Heart left ventricle (tissue), 16 donors: ENCODE measurements around the gene TRERF1. TPM values are rescaled to one million over a fixed set of nuclear protein-coding genes. Genes with fewer than 3 reads are reported as not detected.
A peak's percentile ranks its signal among the peaks of the same experiment; 100 is the strongest.

Experiments
- ATAC-seq, 4 donors: fragments of 200-7000 bp; cut with Tn5 transposase; one replicate each; pipeline ENCODE4 v1.9.1; 2020 to 2022; ENCODE audit warnings: moderate library complexity in 4 of 4, mild to moderate bottlenecking in 3 of 4, moderate number of reproducible peaks in 1 of 4
- DNase-seq, 5 donors: peaks; one replicate each; pipeline ENCODE4 v3.0.0-alpha.2; 2020
- H3K27ac ChIP-seq, 12 donors: fragments of 200-600 bp; sonication (generic) in 4 of 12; one replicate each; pipeline versions ENCODE4 v1.5.0 to v1.8.0; 2016 to 2022; ENCODE audit warnings: mild to moderate bottlenecking in 2 of 12
- H3K27me3 ChIP-seq, 9 donors: fragments of 200-600 bp; sonication (generic) in 2 of 9; one replicate each; pipeline versions ENCODE4 v1.5.1 to v1.8.0; 2016 to 2022; ENCODE audit warnings: mild to moderate bottlenecking in 3 of 9
- H3K36me3 ChIP-seq, 9 donors: fragments of 200-600 bp; sonication (generic) in 2 of 9; one replicate each; pipeline versions ENCODE4 v1.5.0 to v1.8.0; 2018 to 2022; ENCODE audit warnings: mild to moderate bottlenecking in 2 of 9
- H3K4me1 ChIP-seq, 12 donors: fragments of 200-600 bp; sonication (generic) in 4 of 12; one replicate each; pipeline versions ENCODE4 v1.5.0 to v1.8.0; 2016 to 2022; ENCODE audit warnings: mild to moderate bottlenecking in 3 of 12
- H3K4me3 ChIP-seq, 12 donors: fragments of 200-600 bp; sonication (generic) in 4 of 12; one replicate each; pipeline versions ENCODE4 v1.5.0 to v1.8.0; 2017 to 2022; ENCODE audit warnings: mild to moderate bottlenecking in 9 of 12, moderate library complexity in 4 of 12
- H3K9me3 ChIP-seq, 12 donors: fragments of 200-600 bp; sonication (generic) in 4 of 12; one replicate each; pipeline versions ENCODE4 v1.5.0 to v1.8.0; 2016 to 2022; ENCODE audit warnings: mild to moderate bottlenecking in 1 of 12
- POLR2A ChIP-seq, 2 donors: fragments of 450-650 bp; IDR thresholded peaks; one replicate each; pipeline ENCODE4 v1.6.1; 2017; ENCODE audit warnings: antibody characterized with exemption in 2 of 2, mild to moderate bottlenecking in 2 of 2, moderate library complexity in 2 of 2
- WGBS, 4 donors: extraction: QIAGEN DNeasy Blood & Tissue Kit in 2 of 4; methylation state at CpG; one replicate each; pipeline versions ENCODE4 v1.1.5 to v1.1.7; 2013 to 2018; 5-methylcytosine and 5-hydroxymethylcytosine counted together
- intact Hi-C, 10 donors: fragments of 100-400 bp; cut with DNase I; formaldehyde crosslinking; loops; one replicate each; pipeline versions ENCODE4 v1.11.1 to v1.14.2; 2022
- polyA plus RNA-seq, 2 donors: library from polyadenylated mRNA; stranded (reverse); fragments of 200-250 nt; gene quantifications; one replicate each; pipeline ENCODE4 v1.2.3, GENCODE V29; 2013
- total RNA-seq, 9 donors: library from RNA; depleted of rRNA in 2 of 9; stranded (reverse); fragments of >200 nt in 2 of 9; fragmentation: NEBNext Ultra II Directional in 3 of 9; extraction: Animal tissue kit (Norgen Biotek cat#: 25700) in 3 of 9; gene quantifications; one replicate each; pipeline versions ENCODE4 v1.1.0 to v1.2.4, GENCODE V29; 2016 to 2023
- TF ChIP-seq, protein P1 (sequence below), 12 donors: fragments of 200-600 bp; sonication (generic) in 4 of 12; IDR thresholded peaks; one replicate each; pipeline versions ENCODE4 v1.5.0 to v1.8.0; 2018 to 2022; ENCODE audit warnings: antibody characterized with exemption in 12 of 12, mild to moderate bottlenecking in 5 of 12
- donor health status: ischemic (EF 13 %, LVEDD 7.1; RV severe dilation, severe dysfunction).
- donor health status: healthy with polysubstance abuse.
- donor health status: DM: no; HTN: yes; CAD: no.
- donor health status: DM: no; HTN: no; CAD: no.
- donor health status: ischemic (EF 25% LVEDD 6.9; RV normal size, moderate dysfunction).
- donor health status: ischemic (EF 25% LVEDD 5.7; RV mildly dilated, moderate dysfunction).
- donor health status: healthy.
- donor health status: DM: yes; HTN: yes; CAD: no.
- donor health status: ischemic (EF 35%, LVEDD 5.7; RV mildly dilated, moderate dysfunction).
- donor health status: nonischemic (EF 11% LVEDD 7.7; RV severe dilation, severe dysfunction).
- donor health status: DM: yes; HTN: yes; CAD: no.
- donor health status: PGD.
- donor health status: ischemic (EF 29% LVEDD 5.4; RV normal size, mild dysfunction).
- donor health status: nonischemic (EF 23%, LVEDD 6.1; RV moderate dilation, normal function).

Gene TRERF1
- total and polyA plus RNA-seq, 11 donors: 0.53 to 4.5 (median 1.5) TPM

DNA sequence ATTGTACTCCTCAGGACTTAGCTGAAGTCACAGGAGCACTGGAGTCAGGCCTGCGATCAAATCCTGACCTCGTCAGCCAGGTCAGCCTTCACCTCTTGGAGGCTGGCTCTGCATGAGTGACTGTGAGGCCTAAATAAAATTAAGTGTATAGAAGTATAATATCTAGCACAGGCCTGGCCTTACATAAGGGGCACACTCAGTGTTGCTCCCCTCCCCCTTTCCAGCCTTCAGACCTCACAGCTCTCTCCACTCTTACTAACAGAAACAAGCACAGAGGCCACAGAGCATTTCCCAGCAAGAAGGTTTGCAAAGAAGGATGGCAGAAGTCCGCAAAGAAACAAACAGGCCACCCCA lies 84.8 kb downstream of the TRERF1 start:
- H3K4me1 ChIP-seq: peaks cover 0 to 75% (median 25%) of the 10 kb centered on the region in 12 donors

GRCh38 chr6:42366011-42366705 lies 85.6 kb downstream of the TRERF1 start:
- Histone ChIP-seq H3K4me3 (no peak overlapping the region), H3K36me3 (peaks cover 0 to 9% (median 0%) of the 10 kb centered on the region in 9 donors), H3K4me1 (peaks cover 0 to 73% (median 25%) of the 10 kb centered on the region in 12 donors), H3K27me3 (no peaks in the 10 kb centered on the region), H3K27ac (peak overlapping the region in 1 of 12 donors; percentile 83), H3K9me3 (peaks cover 0 to 2% (median 0%) of the 10 kb centered on the region in 12 donors)
- no peak for ATAC-seq
- no peak for TF ChIP-seq POLR2A (IDR thresholded peaks at IDR 0.05)
- TF ChIP-seq, protein P1, sequence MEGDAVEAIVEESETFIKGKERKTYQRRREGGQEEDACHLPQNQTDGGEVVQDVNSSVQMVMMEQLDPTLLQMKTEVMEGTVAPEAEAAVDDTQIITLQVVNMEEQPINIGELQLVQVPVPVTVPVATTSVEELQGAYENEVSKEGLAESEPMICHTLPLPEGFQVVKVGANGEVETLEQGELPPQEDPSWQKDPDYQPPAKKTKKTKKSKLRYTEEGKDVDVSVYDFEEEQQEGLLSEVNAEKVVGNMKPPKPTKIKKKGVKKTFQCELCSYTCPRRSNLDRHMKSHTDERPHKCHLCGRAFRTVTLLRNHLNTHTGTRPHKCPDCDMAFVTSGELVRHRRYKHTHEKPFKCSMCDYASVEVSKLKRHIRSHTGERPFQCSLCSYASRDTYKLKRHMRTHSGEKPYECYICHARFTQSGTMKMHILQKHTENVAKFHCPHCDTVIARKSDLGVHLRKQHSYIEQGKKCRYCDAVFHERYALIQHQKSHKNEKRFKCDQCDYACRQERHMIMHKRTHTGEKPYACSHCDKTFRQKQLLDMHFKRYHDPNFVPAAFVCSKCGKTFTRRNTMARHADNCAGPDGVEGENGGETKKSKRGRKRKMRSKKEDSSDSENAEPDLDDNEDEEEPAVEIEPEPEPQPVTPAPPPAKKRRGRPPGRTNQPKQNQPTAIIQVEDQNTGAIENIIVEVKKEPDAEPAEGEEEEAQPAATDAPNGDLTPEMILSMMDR (IDR thresholded peaks at IDR 0.05): no peak
- no peak for DNase-seq
- intact Hi-C loops: loop anchor here in 3 of 10 donors (5.0 kb wide), 1 partner anchor 86 kb away; the partner anchor contains the start of gene TRERF1 (in 3 of the 3)
- WGBS, 4 donors: 87 to 96% (median 93%) methylated on average over 5 of the region's 5 CpGs

More for the DNA sequence above, 84.8 kb downstream of the TRERF1 start:
- Histone ChIP-seq H3K27me3 (no peaks in the 10 kb centered on the region), H3K36me3 (peaks cover 0 to 6% (median 0%) of the 10 kb centered on the region in 9 donors), H3K4me3 (peak overlapping the region in 1 of 12 donors; percentile 39), H3K9me3 (no peaks in the 10 kb centered on the region), H3K27ac (peak overlapping the region in 5 of 12 donors; percentile 22 to 83 (median 35))
- TF ChIP-seq, protein P1 (IDR thresholded peaks at IDR 0.05): no peak
- no peak for TF ChIP-seq POLR2A (IDR thresholded peaks at IDR 0.05)
- DNase-seq (no peak), ATAC-seq (peak in 1 of 4 donors; percentile 9)
- WGBS, 4 donors: 83 to 93% (median 86%) methylated on average over 3 of the region's 3 CpGs
- intact Hi-C loops: loop anchor here in 3 of 10 donors (5.0 kb wide), 1 partner anchor 85 kb away; the partner anchor contains the start of gene TRERF1 (in 3 of the 3)

- H3K27ac ChIP-seq: peak overlapping the region in 1 of 12 donors; percentile 55
- peaks cover 0 to 9% (median 0%) of the 10 kb centered on the region in 9 donors for H3K36me3 ChIP-seq
- no peak for DNase-seq
- TF ChIP-seq, protein P1 (IDR thresholded peaks at IDR 0.05): no peak
- no peak for TF ChIP-seq POLR2A (IDR thresholded peaks at IDR 0.05)
- intact Hi-C loops: loop anchor here in 3 of 10 donors (5.0 kb wide), 1 partner anchor 87 kb away; the partner anchor contains the start of gene TRERF1 (in 3 of the 3)
- H3K9me3 ChIP-seq: peaks cover 0 to 6% (median 0%) of the 10 kb centered on the region in 12 donors
- H3K27me3 ChIP-seq: no peaks in the 10 kb centered on the region
- peaks cover 0 to 65% (median 25%) of the 10 kb centered on the region in 12 donors for H3K4me1 ChIP-seq
- no peak for ATAC-seq
- no peak overlapping the region for H3K4me3 ChIP-seq
- WGBS, 4 donors: 73 to 89% (median 83%) methylated on average over 8 of the region's 8 CpGs
These were observed 86.7 kb downstream of the TRERF1 start for GRCh38 chr6:42365021-42365420.
